GM10248 (cell line): ENCODE measurements around the gene PCBD1.

ENCODE experiments used
- CTCF ChIA-PET: fragments of 300-600 bp; sonication (Branson Sonifier 250); formaldehyde crosslinking; extraction: SDS; loops from one replicate; lab custom pipeline; 2021; ENCODE audit warnings: antibody characterized with exemption; lab: Yijun Ruan, JAX
- POLR2A ChIA-PET: fragments of 350-650 bp; sonication (Branson Sonifier 250); formaldehyde crosslinking; extraction: SDS; loops from one replicate; lab custom pipeline; 2020; ENCODE audit warnings: antibody characterized with exemption; lab: Yijun Ruan, JAX
- DNase-seq: peaks from one replicate; pipeline ENCODE4 v3.0.0; 2012; ENCODE audit errors: extremely low spot score
- TF ChIP-seq, protein P1 (sequence below): IDR thresholded peaks from 2 replicates; pipeline ENCODE4 v1.5.1; 2012; ENCODE audit warnings: mild to moderate bottlenecking, low read depth; ENCODE audit errors: extremely low read depth, missing control alignments, control extremely low read depth

Gene PCBD1

DNA sequence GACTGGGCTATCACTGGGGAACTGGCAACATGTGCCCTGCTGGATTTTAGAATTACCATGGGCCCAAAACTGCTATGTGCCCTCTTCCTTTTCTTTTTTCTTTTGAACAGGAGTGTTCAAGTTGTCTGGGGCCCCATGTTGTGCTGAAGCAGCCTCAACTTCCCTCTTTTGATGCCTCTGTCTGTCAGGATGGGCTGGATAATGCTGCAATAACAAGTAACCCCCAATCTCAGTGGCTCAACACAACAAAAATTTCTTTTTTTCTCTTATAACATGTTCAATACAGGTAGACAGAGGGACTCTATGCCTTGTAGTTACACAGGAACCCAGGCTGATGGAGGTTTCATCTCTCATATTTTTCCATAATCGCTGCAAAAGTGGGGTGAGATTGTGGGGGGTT lies 8.2 kb upstream of the PCBD1 start:
- CTCF ChIA-PET = interaction anchor here (0.9 to 1.3 kb wide), 4 partner anchors 9 to 346 kb away, joined by 3 to 4 read pairs (median 3); no protein-coding TSS in a partner anchor
- DNase-seq = no peak
- TF ChIP-seq, protein P1, sequence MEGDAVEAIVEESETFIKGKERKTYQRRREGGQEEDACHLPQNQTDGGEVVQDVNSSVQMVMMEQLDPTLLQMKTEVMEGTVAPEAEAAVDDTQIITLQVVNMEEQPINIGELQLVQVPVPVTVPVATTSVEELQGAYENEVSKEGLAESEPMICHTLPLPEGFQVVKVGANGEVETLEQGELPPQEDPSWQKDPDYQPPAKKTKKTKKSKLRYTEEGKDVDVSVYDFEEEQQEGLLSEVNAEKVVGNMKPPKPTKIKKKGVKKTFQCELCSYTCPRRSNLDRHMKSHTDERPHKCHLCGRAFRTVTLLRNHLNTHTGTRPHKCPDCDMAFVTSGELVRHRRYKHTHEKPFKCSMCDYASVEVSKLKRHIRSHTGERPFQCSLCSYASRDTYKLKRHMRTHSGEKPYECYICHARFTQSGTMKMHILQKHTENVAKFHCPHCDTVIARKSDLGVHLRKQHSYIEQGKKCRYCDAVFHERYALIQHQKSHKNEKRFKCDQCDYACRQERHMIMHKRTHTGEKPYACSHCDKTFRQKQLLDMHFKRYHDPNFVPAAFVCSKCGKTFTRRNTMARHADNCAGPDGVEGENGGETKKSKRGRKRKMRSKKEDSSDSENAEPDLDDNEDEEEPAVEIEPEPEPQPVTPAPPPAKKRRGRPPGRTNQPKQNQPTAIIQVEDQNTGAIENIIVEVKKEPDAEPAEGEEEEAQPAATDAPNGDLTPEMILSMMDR = no peak
- POLR2A ChIA-PET = no interaction called here

- TF ChIP-seq, protein P1 = no peak
- POLR2A ChIA-PET = no interaction called here
- CTCF ChIA-PET = interaction anchor here (1.1 kb wide), 1 partner anchor 9 kb away, joined by 5 read pairs; no protein-coding TSS in a partner anchor
- no peak for DNase-seq
These were observed 6.1 kb upstream of the PCBD1 start for GRCh38 chr10:70894416-70894815.

- ChIA-PET CTCF (interaction anchor here (1.1 kb wide), 1 partner anchor 10 kb away, joined by 5 read pairs; no protein-coding TSS in a partner anchor), POLR2A (no interaction called here)
- TF ChIP-seq, protein P1 = no peak
- no peak for DNase-seq
These were observed 5.1 kb upstream of the PCBD1 start for GRCh38 chr10:70893227-70894006.

DNA sequence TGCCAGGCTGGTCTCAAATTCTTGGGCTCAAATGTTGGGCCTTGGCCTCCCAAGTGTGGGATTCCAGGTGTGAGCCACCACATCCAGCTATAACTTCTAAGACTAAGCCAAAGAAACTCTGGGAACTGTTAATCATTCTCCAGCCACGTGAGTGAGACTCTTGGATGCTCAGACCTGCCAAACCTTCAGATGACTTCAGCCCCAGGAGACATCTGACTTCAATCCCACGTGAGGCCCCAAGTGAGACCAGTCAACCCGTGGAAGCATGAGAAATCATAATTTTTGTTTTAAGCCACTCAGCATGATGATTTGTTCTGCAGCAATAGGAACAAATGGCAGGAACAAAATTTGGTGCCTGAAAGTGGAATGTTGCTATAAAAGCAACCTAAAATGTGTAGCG lies 4.3 kb upstream of the PCBD1 start:
- CTCF ChIA-PET = no interaction called here
- TF ChIP-seq, protein P1 = no peak

GRCh38 chr10:70891627-70892026 lies 3.3 kb upstream of the PCBD1 start:
- ChIA-PET CTCF (interaction anchor here (0.8 to 2.7 kb wide), 3 partner anchors 11 to 13 kb away, joined by 3 to 17 read pairs (median 15); no protein-coding TSS in a partner anchor), POLR2A (no interaction called here)
- TF ChIP-seq, protein P1 = no peak
- DNase-seq = no peak

More for the DNA sequence above, 4.3 kb upstream of the PCBD1 start:
- DNase-seq = no peak
- POLR2A ChIA-PET = interaction anchor here (0.6 kb wide), 1 partner anchor 750 kb away, joined by 4 read pairs; no protein-coding TSS in a partner anchor

DNA sequence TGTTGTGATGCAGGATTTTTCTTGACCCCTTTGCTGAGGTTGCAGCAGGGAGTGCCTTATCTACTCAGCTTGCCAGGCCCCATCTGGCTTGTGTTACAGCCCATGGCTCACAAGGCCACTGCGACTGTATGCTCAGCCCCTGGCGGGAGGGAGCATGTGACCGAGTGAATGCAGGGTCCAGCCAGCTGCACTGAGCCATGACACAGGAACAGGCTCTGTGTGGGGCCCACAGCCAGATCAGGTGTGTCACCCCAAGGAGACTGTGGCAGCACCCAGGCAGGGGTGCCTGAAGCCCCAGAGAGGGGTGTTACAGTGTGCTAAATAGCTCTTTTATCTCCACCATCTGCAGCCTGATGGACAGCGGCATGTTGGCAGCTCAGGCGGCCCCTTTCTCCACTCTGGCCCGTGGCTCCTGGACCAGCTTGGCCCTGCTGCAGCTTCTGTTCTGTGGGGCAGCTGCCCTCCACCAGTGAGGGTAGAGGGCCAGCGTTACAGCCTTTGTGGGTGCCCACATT lies 2.6 kb upstream of the PCBD1 start:
- TF ChIP-seq, protein P1 = no peak
- DNase-seq = no peak
- ChIA-PET POLR2A (no interaction called here), CTCF (interaction anchor here (0.8 to 3.0 kb wide), 5 partner anchors 10 to 75 kb away, joined by 3 to 17 read pairs (median 12); partner anchors contain the start of gene SGPL1)
